HG03469 (cell line): ENCODE data around the gene ABCF3.

Experiments used
- ATAC-seq: cut with Tn5 transposase; IDR thresholded peaks from one replicate; pipeline ENCODE4 v1.9.1; 2021; ENCODE audit warnings: mild to moderate bottlenecking, moderate library complexity, moderate number of reproducible peaks; ENCODE audit not compliant: unreplicated experiment

The ABCF3 gene

DNA sequence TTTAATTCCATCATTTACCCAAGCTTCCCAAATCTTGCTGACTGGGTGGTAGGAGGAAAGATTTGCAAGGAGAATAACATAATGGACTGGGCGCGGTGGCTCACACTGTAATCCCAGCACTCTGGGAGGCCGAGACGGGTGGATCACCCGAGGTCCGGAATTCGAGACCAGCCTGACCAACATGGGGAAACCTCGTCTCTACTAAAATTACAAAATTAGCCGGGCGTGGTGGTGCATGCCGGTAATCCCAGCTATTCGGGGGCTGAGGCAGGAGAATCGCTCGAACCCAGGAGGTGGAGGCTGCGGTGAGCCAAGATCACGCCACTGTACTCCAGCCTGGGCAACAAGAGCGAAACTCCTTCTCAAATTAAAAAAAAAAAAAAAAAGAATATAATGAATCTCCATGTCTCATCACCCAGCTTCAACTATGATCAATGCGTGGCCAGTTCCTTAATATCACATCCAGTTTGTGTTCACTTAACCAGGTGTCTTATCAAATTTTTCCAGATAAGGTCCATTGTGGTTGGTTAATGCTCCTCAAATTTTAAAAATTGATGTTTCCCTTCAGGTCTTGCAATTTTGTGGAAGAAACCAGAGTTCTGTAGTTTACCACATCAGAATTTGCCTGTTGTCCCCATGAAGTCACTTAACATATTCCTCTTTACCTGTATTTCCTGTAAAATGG, 1.3 kb upstream of the ABCF3 start:
- ATAC-seq, result no peak

DNA sequence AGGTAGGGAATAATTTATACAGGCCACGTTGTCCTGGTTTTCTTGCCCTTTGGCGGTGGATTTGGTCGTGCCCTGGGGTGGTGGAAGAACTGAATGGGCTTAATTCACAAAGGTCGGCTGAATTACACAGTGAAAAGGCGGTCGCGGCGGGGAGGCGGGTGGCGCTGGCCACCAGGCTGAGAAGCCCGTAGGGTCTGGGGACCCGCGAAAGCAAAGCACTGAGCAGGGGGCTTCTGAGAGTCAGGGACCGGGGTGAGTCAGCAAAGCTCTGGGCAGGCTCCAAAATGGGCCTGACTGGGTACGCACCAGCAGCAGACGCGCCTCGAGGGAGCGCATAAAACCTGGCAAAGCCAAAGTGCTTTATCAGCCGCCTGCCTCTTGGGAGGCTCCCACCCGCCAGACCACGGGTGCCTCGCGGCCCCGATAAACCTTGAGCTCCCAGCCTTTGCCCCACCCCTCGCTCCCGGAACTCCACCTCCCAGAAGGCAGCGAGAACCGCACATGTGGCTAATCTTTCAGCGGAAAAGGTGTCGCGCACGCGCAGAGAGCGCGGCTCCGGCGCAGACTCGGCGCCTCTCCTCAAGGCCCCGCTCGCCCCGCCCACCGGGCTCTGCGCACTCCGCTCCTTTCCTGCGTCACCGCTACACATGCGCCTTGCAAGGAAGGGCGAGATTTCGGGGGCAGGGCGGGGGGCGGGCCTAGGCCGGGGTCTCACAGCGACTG, 377 bp upstream of the ABCF3 start:
- ATAC-seq, result peak; percentile 77

DNA sequence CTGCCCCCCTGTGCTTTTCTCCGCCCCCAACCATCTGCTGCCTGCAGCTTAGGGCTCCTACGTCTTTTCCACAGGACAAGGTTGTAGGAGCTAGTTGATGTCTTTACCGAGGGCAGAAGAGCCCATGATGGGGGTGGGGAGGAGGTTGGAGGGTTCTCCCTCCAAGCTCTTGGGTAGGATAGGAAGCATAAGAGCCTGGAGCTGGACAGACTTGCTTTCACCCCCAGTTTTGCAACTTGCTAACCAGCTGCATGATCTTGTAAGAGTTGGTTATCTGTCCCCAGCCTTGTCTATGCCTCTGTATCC, 856 bp downstream of the ABCF3 start:
- ATAC-seq, result no peak

DNA sequence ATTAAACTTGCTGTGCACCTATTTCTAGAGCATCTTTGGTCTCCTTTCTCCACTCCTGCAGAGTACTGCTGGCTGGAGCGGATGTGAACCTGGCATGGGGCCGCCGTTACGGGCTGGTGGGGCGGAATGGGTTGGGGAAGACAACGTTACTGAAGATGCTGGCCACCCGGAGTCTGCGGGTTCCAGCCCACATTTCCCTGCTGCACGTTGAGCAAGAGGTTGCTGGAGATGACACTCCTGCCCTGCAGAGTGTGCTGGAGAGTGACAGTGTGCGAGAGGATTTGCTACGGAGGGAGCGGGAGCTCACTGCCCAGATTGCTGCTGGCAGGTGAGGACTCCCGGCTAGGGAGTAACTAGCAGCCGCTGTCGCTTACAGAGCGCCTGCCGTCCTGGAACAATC, 2.1 kb downstream of the ABCF3 start:
- ATAC-seq, result no peak

DNA sequence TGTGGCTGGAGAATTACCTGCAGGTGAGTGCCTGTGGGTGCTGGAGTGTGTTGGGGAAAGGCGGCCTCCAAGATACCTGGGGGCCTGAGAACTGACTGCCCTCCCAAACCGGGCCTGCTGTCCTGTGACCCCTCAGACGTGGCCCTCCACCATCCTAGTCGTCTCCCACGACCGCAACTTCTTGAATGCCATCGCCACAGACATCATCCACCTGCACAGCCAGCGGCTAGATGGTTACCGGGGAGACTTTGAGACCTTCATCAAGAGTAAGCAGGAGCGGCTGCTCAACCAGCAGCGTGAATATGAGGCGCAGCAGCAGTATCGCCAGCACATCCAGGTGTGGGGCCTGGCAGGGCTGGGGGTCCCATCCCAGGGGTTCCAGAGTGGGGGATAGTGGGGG, 3.4 kb downstream of the ABCF3 start:
- no peak for ATAC-seq

DNA sequence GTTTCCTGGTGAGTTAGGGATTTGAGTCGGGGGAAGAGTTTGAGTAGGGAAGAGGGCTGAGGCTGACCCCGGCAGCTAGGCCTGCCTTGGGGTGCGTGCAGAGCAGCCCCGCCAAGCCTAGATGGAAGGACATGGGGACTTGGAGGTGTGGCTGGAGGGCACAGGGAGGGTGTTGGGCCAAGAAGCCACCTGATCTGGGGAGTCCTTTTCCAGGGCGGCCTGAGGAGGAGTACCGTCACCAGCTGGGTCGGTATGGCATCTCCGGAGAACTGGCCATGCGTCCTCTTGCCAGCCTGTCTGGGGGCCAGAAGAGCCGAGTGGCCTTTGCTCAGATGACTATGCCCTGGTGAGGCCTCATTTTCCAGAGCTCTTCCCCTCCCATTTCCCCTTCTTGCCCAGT, 6.9 kb downstream of the ABCF3 start:
- ATAC-seq, result no peak

DNA sequence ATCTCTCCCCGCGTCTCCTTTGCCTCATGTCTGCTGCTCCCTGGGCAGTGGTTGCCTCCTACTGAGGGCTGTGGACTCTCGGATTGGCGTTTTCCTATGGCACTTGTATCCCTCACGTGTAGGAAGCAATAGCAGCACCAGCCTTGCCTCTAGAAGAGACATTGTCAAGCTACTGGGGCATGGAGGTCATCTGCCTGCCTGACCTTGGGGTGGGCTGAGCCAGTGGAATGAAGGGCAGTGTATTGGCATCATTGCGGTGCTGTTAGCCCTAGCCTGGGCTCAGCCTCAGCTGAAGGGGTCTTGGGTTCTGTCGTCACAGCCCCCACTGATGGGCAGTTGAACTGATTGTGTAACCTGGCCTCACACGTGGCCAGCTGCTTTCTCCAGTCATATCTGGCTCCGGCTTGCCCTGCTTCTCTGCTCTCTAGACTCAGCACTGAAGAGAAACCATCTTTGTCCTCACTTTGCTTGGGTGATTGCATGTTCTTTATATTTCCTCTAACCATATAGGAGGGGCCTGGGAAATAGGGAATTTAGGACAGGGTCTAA, 8.1 kb downstream of the ABCF3 start:
- ATAC-seq, result no peak

DNA sequence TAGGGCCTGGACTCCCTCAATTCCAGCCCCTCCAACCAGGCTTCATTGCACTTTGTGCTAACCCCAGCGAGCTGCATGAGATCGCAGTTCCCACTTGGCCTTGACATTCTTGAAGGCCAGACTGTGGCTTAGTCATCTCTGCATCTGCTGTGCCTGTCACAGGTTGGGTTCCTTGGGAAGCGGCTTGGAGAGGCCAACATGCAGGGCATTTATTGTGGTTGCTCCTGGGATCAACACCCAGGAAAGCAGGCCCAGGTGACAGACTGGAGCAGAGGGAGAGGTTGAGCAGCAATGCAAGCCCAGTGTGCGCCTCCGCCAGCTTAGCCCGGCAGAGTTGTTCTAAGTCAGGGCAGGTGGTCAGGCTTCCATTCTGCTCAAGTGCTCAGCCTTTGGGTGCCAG, 10.5 kb downstream of the ABCF3 start:
- ATAC-seq, result no peak

DNA sequence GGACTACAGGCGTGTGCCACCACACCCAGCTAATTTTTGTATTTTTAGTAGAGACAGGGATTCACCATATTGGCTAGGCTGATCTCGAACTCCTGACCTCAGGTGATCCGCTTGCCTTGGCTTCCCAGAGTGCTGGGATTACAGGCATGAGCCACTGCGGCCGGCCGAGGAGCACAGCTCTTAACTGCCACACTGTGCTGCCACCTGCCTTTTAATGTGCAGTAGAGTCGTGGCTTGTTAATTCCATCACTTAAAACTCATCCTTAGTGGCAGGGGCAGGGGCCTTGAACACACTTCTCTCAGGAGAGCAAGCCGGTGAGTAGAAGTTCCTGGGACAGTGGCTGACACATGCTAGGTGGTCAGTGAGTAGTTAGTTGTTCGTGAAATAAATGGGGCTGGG, 12.5 kb downstream of the ABCF3 start:
- ATAC-seq, result no peak

DNA sequence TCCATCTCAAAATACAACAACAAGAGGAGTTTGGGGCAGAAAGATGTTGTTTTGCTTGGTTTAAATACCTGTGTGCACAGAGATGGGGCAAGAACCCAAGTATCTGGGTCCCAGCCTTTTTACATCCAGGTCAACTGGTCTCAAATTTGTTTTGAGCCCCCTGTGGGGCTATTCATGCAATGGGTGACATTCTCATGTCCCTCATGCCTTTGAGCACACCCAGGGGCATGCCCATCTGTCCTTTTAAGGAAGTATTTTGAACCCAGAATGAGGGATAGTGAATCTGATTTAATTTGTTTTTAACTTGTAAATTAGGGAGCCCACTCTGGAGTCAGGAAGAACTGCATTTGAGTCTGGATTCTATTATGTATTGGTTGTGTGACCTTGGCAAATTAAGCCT, 14.8 kb downstream of the ABCF3 start:
- no peak for ATAC-seq

DNA sequence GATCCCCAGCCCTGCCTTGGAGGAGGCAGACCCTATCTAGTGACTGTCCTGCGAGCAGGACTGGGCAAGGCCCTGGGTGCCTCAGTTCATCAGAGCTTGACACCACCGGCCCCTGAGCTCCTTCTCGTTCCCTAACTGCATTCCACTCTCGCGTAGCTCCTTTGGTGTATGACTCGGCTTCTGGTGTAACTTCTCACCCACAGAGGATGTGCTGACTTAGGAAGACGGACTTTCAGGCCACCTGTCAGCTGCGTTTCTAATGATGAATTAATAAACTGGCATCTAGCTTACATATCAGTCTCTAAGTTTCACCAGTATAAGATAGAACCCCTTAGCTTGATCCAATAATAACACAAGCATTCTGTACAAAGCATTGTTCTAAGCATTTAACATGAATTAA, 17.5 kb downstream of the ABCF3 start:
- no peak for ATAC-seq

DNA sequence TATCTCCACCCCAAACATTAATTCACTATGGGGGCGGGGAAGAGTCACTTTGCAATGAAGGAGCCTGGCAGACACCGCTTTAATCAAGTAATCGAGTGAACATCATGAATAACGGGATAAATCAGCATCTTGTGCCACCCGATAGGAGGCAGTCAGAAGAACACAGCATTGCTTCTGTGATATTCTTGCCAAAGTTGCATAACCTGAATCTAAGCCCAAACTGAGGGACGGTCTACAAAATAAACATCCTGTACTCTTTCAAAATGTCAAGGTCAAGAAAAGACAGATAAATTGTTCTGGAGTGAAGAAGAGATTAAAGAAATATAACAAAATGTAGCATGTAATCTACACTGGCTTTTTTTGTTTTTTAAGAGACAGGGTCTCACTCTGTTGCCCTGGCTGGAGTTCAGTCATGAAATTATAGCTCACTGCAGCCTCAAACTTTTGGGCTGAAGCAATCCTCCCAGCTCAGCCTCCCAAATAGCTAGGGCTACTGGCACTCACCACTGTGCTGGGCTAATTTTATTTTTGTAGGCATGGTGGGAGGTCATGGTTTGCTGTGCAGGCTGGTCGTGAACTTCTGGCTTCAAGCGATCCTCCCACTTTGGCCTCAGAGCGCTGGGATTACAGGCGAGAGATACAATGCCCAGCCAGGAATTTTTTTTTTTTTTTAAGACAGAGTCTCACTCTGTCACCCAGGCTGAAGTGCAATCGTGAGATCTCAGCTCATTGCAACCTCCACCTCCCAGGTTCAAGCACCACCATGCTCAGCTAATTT, 23.3 kb downstream of the ABCF3 start:
- ATAC-seq, result no peak

DNA sequence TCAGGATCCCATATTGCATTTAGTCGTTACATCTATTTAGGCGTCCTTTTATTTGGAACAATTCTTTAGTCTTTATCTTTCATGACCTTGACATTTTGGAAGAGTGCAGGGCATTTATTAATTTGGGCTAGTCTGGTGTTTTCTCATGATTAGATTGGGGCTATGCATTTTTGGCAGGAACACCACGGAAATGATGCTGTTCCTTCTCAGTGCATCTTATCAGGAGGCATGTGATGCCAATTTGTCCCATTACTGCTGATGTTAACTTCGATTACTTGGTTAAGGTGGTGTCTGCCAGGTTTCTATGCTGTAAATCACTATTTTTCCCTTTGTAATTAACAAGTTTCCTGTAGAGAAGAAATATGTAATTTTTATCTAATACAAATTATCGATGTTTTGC, 25.3 kb downstream of the ABCF3 start:
- ATAC-seq, result no peak

DNA sequence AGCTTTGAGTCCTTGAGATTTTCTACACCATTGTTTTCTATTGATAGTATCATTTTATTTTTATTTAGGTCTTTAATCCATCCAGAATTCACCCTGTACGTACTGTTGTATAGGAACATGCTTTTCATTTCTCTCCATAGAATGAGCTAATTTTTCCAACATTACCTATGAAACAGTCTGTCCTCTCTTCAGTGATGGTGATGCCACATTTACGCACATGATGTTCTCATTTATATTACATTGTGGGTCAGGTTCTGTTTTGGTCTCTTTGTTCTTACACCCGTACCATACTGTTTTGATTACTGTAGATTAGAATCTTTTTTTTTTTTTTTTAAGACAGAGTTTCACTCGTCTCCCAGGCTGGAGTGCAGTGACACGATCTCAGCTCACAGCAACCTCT, 25.7 kb downstream of the ABCF3 start:
- ATAC-seq, result no peak

DNA sequence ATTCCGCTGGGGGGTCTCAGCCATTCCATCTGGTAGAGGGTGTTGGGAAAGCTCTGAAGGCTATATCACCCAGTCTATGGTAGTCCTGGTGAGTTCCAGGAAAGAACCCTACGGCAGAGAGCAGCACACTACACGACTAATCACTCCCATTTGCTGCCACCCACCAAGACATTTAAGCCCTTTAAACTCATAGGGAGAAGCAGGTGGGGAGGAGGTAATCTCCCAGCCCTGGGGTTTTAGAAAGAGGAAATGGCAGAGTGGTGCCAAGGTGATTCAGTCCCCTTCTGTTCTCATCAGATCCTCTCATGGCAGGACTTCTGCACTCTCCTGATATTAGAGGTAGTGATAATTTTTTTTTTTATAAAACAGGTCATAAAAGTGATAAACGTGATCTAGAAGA, 32.8 kb downstream of the ABCF3 start:
- ATAC-seq, result no peak

DNA sequence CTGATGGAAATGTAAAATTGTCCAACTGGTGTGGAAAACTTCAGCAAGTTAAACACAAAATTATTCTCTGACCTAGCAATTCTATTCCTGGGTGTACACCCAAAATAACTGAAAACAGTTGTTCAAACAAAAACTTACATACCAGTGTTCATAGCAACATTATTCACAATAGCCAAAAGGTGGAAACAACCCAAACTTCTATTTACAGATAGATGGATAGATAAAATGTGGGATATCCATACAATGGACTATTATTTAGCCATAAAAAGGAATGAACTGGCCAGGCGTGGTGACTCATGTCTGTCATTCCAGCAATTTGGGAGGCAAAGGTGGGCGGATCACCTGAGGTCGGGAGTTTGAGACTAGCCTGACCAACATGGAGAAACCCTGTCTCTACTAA, 36.5 kb downstream of the ABCF3 start:
- ATAC-seq, result no peak

DNA sequence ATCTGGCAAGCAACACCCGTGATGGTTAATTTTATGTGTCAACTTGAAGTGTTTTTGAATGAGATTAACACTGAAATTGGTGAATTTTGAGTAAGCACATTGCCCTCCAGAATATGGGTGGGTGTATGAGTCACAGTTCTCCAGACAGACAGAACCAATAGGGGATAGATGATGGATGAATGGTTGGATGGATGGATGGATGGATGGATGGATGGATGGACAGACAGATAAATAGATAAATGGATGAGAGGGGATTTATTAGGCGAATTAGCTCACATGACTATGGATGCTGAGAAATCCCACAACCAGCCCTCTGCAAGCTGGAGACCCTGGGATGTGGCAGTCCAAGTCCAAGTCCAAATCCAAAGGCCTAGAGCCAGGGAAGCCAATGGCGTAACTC, 37.9 kb downstream of the ABCF3 start:
- no peak for ATAC-seq

DNA sequence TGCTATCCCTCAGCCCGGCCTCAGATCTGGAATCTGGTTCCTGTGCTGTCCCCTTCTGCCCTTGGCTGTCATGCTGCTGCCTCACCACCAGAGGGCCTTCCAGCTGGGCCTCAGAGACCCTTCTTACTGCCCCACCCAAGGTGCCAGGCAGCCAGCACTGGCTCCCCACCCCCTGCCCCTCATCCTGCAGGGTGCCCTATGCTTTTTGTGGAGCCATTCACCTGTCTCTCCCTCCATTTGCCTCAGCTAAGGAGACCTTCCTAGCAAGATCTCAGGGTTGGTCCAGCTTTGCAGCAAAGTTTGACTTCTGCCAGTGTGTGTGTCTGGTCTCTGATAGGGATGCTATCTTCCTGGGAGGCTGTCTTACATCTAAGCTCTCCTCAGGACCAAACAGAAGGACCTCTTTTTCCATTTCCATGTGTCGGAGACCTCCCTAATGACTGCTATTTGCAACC, 41.5 kb downstream of the ABCF3 start:
- ATAC-seq, result no peak

DNA sequence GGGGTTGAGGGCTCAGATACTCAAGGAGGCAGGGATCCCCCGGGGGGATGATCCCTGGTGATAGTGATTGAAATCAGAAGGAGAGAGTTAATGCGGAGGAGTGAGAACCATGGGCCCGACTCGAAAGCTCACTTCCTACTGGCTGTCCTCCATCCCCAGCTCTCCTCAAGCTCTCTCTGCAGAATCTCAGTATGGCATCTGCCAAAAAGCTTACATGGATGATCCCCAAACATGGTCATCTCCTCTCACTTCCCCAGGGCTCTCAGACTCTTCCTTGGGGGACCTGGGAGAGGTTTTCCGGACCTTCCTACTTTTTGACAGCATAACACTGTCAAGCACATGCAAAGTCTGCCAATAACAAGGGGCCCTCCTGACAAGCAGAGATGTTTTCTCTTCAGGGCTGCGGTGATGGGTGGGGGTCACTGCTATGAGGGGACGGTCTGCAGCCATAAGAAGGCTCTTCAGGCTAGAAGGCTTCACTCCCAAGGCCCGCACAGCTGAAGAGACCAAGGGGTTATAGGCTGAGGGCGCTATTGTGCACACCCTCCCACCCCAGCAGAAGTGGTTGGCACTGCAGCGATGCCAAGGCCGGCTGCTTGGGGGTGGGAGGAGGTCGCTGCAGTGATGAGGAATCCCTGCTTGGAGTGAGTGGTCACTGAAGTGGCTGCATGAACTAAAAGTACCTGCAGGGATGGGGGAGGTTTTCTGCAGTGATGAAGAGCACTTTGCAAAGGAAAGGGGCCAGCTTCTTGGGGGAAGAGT, 42.6 kb downstream of the ABCF3 start:
- ATAC-seq, result no peak

DNA sequence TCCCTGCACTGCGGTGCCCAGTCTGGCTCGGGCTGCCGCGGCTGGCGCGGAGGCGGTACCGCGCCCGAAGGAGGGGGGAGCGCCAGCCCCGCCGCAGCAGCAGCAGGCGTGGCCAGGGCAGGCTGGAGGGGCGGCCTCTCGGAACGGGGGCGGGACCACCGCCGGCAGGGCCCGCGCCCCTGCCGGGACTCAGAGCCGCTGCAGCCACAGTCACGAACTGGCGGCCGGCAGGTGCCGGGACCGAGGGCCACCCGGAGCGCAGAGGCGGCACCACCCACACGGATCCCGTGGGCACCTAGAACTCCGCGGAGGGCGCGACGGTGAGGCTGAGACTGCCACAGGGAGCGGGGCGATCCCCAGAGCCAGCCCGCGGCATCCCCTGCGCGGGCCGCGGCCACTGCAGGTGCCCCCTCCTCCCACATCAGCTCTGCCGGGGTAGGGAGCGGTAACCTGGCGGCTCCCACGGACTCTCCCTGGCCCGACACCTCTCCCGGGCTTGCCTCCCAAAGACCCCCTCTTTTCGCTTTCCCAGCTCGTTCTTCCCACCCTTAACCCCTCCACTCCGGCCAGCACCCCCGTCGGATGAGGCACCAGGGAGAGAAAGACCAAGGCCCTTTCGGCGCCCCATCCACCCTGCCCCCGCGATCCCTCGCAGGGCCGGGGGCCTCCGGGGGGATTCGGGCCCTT, 43.5 kb downstream of the ABCF3 start, which contains the start of gene VWA5B2:
TSS of gene VWA5B2 (plus strand) at position 192 of the 687 bp plus-strand sequence. CDS start 944 bp downstream, outside the sequence.
- peak; percentile 62 for ATAC-seq
